DMS114 treated with DMSO at 0.1 percent for 48 hours (cell line): ENCODE measurements around the gene ZNF831.

ENCODE experiments used
- DNase-seq: peaks from one replicate; lab custom pipeline; 2025; ENCODE audit not compliant: unreplicated experiment; lab: John Stamatoyannopoulos, UW

ZNF831 gene

GRCh38 chr20:59300333-59301081 lies 136.9 kb downstream of the ZNF831 start, which contains the start of gene EDN3:
TSS of gene EDN3 (plus strand) at chr20:59300611. CDS start at chr20:59300813, 202 bp downstream.
- no peak for DNase-seq

- no peak for DNase-seq
Measured at GRCh38 chr20:59301343-59302007, 137.9 kb downstream of the ZNF831 start.

- DNase-seq, result no peak
Measured at GRCh38 chr20:59305908-59306655, 142.5 kb downstream of the ZNF831 start.

- DNase-seq, result no peak
Measured at GRCh38 chr20:59307270-59307669, 143.6 kb downstream of the ZNF831 start.
